ENCODE data around the gene DYRK2.

The DYRK2 gene

DNA sequence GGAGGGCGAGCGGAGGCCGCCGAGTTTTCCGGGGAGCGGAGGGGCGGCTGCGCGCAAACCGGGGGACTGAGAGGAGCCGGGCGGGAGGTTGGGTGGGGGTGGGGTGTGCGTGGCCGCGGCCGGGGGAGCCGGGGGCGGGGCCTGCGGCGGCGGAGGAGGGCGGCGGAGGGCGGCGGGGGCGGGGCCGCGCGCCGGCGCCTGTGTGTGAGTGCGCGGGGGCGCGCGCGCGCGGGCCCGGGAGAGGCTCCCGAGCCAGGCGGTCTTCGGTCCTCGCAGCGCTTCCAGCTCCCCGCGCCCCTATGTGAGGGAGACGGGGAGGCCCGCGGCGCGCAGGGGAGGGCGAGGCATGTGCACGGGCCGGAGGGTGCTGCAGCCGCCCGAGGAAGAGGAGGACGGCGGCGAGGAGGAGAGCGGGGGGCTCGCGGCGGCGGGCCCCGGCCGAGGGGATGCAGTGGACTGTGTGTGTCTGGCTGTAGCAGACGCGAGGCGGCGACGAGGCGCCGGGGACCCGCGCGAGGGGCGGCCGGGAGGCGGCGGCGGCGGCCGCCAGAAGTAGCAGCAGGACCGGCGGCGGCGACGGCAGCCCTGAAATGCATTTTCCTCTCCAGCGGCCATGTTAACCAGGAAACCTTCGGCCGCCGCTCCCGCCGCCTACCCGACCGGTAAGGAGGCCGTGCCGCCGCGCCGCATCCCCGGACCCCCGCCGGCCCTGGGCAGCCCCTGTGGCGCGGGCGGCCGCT lies at the start of gene DYRK2:
DYRK2 (plus strand) TSS at position 225 of the 740 bp plus-strand sequence; CDS start at position 614, 389 bp downstream.
- peak; percentile 62 for DNase-seq

GRCh38 chr12:67599691-67600090 lies 48.9 kb upstream of the DYRK2 start:
- no peak for DNase-seq

DNA sequence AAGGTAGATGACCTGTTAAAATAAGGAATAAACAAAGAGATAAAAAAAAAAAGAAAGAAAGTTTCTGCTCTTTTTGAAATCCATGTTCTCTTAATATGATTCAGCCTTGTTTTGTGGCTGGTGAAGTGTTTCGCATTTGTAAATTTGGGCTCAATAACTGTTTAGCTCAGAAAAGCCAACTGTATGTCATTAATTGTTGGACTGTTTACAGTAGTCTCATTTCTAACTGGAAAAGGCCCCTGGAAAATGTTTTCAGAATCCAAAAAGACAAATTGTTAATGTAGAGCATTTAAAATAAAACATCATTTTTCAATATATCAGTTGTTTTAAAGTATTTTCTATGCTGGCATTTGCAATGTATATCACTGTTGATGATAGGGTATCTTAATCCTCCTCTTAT lies 47.4 kb upstream of the DYRK2 start:
- no peak for DNase-seq

DNA sequence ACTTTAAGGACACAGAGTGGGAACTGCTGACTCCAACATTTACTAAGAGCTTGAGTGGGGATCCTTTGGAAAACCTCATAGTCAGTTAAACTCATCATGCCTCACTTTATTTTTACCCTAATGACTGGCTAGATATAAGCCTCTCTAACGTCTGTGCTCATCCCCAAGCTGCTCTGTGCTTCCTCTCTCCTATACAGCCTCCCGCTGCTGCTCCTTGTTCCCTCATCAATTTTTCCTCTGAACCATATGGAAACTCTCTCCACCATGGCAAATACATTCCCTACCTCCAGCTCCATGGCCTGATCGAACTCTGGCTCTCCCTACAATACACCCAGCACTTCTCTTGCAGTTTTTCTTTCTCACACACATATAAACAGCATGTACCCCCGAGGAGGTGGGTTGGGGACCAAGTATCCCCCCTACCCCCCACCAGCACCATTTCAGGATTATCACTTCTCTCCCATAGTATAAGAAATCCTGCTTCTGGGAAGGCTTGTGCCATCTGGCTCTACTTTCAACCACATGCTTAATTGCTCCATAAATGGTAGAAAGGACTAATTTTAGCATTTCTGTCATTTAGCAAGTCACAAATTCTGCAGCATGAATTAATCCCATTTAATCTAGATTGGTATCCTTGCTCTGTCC lies 39.2 kb upstream of the DYRK2 start:
- no peak for DNase-seq

- DNase-seq, result no peak
Measured at GRCh38 chr12:67613040-67613439, 35.5 kb upstream of the DYRK2 start.

DNA sequence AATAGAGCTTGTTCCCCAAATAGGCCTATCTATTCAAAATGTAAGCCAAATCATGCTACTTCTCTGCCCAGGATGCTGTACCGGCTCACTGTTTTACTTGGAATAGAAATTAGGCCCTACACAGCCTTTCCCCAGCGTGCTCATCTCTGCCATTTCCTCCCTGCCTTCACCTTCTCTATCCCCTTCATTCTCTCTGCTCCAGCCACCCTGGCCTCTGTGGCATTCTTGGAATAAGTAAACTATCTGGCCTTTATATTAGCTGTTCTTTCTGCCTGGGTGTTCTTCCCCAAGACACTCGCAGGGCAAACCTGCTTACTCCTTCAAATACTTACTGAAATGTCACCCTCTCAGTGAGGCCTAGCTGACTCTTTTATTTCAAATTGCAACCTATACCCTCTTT lies 30.9 kb upstream of the DYRK2 start:
- DNase-seq, result no peak

DNA sequence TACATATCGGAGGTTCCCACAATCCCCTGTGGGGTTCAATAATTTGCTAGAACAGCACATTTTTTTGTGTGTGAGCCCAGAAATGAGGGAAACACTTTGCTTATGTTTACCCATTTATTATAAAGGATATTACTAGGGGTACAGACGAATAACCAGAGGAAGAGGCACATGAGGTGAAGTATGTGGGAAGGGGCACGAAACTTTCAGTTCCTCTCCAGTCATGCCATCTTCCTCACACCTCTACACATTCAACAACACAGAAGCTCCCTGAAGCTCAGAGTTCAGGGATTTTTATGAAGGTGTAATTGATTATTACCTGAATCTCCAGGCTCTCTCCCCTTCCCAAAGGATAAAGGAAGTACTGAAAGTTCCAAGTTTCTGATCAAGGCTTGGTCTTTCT lies 30.2 kb upstream of the DYRK2 start:
- DNase-seq, result no peak

DNA sequence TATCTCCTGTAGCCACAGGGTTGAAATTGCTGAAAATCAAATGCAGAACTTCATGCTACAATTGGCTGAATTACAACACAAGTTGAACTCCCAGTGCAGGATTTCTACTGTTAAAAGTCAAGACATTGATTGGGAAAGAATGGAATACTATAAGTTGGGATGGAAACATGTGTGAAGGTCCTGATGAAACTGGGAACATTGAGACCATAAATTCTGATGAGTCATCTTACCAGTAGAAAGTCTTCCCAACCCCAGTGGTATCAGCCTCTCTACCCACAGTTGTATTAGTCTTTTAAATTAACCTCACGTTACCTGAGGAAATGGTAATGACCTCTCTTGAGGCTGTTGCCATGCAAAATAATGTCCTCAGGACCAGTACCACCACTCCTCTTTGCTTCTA lies 27.4 kb upstream of the DYRK2 start:
- DNase-seq, result no peak

- no peak for DNase-seq
Measured at GRCh38 chr12:67621926-67622325, 26.6 kb upstream of the DYRK2 start.

GRCh38 chr12:67623259-67623658 lies 25.3 kb upstream of the DYRK2 start:
- no peak for DNase-seq

DNA sequence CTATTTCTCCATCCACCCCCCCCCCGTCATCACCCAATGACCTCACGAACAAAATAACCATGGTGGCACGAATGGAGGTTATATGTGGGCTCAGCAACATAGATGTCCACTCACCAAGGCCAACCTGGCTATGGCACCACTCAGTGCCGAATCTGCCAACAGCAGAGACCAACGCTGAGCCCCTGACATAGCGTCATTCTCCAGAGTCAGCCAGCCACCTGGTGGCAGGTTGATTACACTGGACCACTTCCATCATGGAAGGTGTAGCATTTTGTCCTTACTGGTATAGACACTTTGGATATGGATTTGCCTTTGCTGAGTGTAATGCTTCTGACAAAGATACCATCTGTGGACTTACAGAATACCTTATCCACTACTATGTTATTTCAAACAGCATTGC lies 24.2 kb upstream of the DYRK2 start:
- no peak for DNase-seq

DNA sequence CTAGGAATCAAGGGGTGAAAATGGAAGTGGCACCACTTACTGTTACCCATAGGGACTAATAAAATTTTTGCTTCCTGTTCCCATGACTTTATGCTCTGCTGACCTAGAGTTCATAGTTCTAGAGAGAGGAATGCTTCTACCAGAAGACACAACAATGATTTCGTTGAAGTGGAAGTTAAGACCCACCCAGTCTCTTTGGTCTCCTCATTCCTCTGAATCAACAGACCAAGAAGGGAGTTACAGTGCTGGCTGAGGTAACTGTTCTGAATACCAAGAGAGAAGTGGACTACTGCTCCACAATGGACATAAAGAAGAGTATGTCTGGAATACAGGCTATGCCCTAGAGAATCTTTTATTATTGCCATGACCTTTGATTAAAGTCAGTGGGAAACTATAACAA lies 23.5 kb upstream of the DYRK2 start:
- DNase-seq, result no peak

DNA sequence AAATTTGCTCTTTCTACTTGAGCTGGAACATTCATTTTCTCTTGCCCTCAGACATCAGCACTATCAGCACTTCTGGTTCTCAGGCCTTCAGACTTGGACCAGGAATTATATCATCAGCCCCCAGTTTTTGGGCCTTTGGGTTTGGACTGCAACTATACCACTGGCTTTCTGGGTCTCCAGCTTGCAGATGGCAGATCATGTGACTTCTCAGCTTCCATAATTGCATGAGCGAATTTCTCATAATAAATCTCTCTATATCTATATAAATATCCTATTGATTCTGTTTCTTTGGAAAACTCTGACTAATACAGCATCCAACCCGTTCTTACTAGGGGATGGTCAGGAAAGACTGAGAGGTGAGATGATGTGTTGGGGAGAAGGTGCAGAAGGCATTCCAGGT lies 22.4 kb upstream of the DYRK2 start:
- no peak for DNase-seq

GRCh38 chr12:67630373-67631088 lies 18.0 kb upstream of the DYRK2 start:
- DNase-seq, result no peak

DNA sequence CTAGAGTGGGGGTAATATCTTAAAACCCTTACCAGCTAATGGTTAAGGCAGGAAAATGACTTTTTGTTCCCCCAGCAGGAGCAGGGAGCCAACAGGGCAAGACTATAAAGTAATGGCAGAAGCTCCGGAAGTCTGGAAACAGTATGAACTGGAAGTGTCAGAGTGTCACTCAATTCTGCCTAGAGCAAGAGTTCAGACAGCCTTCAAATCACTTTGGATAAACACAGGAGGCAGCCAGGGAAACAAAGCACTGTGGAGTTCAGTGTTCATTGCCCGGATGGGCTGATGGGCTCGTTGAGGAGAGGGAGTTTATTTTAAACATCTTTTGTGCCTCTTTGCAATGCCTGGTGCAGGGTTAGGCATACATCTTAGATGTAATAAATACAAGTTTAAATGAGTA lies 16.5 kb upstream of the DYRK2 start:
- DNase-seq, result no peak

GRCh38 chr12:67633024-67633610 lies 15.4 kb upstream of the DYRK2 start:
- DNase-seq, result no peak

GRCh38 chr12:67633708-67634107 lies 14.8 kb upstream of the DYRK2 start:
- no peak for DNase-seq

DNA sequence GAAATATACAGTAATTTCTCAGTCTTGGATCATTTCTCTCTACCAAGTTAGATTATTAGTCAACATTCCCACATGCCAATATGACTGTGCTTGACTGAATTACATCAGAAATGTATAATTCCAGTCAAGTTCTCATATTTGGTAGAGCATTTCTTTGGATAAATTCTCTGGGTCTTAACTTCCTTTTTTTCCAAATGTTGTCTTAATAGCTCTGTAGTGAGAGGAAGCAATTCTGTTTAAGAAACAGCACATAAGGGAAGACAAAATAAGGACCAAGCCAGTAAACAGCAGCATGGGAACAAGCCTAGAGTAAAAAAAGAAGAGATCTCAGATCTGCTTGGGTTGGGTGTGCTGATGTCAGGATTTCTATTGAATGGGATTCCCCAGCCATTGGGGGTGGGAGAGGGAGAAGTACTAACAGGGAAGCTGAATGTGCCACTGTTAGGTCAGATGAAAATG lies 14.2 kb upstream of the DYRK2 start:
- DNase-seq, result no peak

- no peak for DNase-seq
Measured at GRCh38 chr12:67637718-67638117, 10.8 kb upstream of the DYRK2 start.

DNA sequence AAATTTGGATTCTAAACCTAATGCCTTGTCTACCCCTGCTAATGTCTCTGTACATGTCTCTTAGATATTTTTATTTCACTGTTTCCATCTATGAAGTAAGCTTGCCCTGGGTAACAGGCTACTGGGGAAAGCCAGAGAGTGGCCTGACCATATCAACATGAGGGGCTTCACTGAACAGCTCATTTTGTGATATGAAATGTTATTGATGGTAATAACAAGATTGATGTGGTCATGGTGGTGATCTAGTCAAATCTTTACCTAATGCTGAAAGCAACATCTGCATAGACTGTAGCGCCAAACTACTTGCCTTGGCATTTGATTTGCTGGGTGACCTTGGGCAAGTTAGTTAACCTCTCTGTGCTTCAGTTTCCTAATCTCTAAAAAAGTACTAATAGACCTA lies 9.9 kb upstream of the DYRK2 start:
- no peak for DNase-seq

DNA sequence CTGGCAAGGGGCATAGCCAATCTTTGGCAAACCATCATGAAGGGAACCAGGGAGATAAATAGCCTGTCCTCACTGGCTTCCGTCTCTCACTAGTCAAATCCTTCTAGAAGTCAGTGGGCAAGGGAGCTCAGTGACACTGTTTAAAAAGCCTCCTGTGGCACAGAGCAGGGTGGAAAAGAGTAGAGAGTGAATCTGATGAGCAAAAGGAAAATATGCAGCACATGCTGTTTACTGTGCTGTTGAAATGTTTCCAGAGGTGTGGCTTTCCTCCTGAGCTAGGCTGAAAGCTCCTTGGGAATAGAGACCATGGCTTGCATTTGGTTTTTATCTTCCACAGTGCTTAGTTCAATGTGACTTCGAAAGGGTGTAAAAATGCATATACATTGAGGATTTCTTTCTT lies 7.7 kb upstream of the DYRK2 start:
- DNase-seq, result no peak

DNA sequence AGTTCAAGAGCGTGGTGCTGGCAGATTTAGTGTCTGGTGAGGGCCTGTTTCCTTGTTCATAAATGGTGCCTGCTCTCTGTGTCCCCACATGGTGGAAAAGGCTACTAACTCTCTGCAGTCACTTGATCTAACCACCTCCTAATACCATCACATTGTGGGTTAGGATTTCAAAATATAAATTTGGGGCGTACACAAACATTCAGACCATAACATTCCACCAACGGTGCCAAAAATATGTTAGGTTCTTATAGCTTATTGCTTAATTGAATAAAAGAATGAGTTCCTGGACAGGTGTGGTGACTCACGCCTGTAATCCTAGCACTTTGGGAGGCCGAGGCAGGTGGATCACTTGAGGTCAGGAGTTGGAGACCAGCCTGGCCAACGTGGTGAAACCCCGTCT lies 3.4 kb upstream of the DYRK2 start:
- DNase-seq, result no peak

DNA sequence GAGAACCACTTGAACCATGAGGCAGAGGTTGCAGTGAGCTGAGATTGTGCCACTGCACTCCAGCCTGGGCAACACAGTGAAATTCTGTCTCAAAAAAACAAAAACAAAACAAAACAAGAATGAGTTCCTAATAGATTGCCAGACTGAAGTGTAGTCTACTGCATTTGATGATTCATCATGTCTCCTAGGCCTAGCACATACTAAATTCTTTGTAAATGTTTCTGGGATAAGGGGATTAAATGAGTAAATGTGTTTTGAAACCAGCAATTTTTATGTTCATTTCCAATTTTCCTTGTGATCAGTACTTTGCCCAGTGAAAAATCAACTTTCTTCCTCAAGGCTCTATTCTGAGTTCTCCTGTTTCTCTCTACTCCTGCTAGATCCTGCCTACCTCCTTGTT lies 2.9 kb upstream of the DYRK2 start:
- DNase-seq, result no peak

DNA sequence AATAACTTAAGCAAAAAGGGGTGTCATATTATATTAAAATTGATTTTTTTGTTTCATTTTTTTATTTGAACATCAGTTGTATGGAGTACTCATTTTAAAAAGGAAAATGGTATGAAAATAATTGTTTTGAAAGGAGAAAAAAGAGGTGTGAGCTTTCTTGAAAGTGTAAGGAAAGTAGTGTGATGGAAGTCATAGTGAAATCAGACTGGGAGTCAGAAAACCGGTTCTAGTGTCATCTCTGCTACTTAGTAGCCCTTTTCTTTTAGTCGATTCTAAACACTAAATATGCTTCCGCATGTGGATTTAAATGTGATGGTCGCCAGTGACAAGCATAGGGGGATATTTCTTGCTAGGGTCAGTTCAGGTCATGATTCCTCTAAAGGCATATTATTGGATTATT lies 1.8 kb upstream of the DYRK2 start:
- no peak for DNase-seq
